OCI-M2 (cell line): Measurements from ENCODE around the gene RBMS2.

Source experiments
- DNase-seq: peaks from one replicate; lab custom pipeline; 2025; ENCODE audit not compliant: unreplicated experiment; lab: John Stamatoyannopoulos, UW

The RBMS2 gene

DNA sequence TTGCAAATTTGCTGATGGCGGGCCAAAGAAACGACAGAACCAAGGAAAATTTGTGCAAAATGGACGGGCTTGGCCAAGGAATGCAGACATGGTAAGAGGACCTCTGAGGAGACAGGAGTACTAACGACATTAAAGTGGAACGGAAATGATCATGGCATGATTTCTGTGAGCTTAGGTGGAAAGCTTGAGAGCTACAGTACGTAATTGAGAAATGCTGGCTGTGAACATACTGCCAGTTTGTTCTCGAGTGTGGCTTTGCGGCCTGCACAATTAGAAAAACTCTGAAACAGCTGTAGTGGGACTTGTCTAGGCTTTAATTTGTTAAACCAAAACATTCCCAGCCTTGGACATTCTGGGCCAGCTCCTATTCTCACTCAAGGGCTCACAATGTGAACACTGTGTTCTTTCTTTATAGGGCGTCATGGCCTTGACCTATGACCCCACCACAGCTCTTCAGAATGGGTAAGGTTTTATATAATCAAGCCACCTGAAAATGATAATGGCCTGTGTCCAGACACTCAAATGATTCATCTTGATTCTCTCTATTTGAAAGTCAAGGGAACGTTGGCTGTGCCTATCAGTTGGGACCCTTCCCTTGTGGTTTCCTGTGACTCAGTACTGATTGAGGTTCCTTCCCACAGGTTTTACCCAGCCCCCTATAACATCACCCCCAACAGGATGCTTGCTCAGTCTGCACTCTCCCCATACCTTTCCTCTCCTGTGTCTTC lies 60.0 kb downstream of the RBMS2 start:
- DNase-seq = no peak

DNA sequence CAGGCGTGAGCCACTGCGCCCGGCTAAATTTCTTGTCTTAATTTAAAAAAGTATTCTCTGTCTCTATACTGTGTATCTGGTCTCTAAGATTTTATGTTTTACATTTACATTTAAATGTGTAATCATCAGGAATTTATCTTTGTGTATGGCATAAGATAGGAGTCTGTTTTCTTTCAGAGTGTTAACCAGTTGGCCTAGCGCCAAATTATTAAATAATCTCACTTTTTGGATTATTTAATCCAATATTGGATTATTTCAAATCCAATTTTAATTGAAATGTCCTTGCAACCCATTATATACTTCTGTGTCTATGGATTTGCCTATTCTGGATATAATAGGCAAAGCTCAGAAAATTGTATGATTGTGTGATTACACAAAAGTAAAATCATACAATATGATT lies 63.5 kb downstream of the RBMS2 start:
- no peak for DNase-seq

- DNase-seq = no peak
Measured at GRCh38 chr12:56589783-56590182, 68.2 kb downstream of the RBMS2 start.

DNA sequence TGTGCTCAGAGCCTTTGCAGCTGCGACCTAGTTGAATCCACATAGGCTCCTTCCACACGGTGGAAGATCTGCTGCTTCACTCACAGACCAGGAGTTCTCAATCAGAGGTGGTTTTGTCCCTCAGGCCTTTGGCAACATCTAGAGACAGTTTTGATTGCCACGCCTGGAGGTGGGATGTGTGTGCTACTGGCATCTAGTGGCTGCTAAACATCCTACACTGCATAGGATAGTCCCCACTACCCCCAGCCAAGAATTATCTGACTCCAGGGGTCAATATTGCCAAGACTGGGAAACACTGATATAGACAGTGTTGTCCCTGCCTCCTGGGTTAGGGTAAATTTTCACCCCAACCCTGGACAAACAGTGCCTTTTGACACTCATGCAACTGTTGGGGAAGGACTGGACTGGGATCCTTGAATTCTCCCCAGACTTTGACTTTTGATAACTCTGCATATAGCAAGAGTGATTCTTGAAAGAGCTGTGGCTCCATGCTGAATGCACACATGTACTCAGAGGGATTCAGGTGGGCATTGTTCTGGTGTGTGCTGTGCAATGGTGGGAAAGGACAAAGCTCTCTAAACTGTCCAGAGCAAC lies 68.7 kb downstream of the RBMS2 start:
- no peak for DNase-seq

- DNase-seq = no peak
Measured at GRCh38 chr12:56591126-56591525, 69.5 kb downstream of the RBMS2 start.

DNA sequence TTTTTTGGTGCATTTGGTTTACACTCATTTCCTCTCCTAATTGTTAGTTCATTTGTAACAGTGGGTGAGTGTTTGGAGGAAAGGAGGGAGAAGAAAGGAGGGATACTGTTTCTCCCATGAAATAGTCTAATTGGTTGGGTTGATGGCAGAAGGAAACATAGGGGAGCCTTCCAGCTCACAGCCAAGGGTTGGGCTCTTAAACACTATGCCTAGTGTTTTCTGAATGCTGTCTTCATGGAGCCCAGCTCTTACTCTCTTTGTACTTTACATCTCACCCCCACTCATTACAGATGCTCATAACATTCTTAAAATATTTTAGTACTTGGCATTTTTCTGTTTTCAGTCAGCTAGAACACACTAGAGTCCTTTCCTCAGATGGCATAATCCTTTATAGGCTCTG lies 70.3 kb downstream of the RBMS2 start:
- DNase-seq = no peak

GRCh38 chr12:56593909-56594621 lies 72.4 kb downstream of the RBMS2 start:
- DNase-seq = no peak

DNA sequence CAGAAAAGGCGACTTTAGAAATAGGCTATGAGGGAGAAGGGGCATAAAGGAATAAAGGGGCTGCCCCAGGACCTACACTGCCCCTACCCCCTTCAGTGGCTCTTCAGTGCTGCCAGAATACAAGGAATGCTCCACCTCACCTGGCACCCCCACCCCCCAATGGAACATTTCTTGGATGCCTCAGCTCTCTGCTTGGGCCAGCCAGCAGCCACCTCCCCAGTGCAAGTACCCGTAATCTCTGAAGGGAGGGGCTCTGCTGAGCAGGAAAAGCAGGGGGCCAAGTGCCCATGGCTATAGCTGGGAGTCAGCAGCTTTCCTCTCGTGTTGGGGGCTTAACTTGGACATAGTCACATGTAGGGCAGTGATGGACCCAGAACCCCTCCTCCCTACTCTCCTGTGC lies 75.2 kb downstream of the RBMS2 start:
- no peak for DNase-seq

DNA sequence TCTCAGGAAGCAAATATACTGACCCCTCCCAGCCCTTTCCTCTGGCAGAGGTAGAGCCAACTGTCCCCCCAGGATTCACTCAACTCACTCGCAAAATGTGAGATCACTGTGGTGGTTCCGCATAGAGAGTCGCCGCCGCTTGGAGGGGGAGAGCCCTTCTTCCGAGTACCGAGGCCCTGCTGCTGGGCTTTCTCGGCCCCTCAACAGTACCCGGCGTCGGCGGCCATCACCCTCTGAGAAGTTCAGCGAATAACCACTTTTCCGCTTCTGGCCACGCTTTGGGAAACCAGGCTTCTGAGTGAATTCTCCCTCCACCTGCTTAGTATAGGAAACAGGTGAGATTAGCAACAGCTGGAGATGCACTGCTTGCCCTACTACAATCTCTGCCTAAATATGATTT lies 77.4 kb downstream of the RBMS2 start:
- no peak for DNase-seq

GRCh38 chr12:56599797-56600196 lies 78.2 kb downstream of the RBMS2 start:
- DNase-seq = no peak

DNA sequence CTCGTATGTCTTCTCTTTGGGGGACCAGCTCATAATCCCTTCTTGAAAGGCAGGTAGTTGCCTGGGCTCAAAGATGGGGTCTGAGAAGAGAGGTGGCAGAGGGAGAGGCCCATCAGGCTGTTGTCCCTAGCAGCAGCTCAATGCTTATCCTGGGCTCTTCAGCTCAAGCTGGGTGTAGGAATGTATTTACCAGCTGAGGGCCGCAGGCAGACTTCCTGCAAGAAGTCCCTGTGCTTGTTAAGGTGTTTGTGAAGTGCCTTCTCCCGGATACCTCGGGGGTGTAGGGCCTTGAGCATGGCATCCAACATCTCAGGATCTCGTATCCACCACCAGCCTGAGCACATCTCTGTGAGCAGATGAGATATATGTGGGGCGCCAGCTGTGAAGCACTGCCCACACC lies 79.1 kb downstream of the RBMS2 start:
- DNase-seq = no peak

GRCh38 chr12:56601503-56601902 lies 79.9 kb downstream of the RBMS2 start:
- DNase-seq = no peak

DNA sequence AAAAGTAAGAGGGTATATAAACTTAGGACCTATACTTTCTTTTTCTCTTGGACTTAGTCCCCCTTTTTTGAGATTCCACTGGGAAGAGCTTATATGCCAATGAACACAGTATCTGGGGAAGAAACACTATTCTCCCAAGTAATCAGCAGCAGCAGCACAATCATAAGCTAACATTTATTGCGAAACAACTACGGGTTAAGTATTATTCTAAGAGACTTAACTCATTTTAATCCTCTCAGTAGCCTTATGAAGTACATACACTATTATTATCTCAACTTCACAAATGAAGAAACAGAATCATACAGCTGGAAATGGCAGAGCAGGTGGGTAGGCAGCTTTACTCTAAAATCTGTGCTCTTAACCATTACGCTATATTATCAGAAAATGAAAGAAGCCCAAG lies 80.6 kb downstream of the RBMS2 start:
- no peak for DNase-seq

DNA sequence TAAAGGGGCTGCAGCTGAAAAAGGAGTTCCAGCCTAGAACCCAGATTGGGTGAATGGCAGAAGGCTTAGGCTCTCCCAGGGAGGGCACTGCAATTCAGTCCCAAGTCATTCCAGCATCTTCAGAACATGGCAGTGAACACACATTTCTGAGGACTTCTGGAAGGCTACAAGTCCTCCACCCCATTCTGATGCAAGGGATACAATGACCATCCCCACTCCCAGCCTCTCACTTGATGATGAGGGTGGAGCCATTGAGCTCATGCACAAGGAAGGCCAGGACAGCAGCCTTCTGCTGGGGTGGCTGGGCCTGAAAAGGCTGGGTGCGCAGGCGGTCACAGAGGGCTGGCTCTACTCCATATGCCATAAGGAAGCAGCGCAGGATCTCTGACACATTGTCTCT lies 82.7 kb downstream of the RBMS2 start:
- no peak for DNase-seq

DNA sequence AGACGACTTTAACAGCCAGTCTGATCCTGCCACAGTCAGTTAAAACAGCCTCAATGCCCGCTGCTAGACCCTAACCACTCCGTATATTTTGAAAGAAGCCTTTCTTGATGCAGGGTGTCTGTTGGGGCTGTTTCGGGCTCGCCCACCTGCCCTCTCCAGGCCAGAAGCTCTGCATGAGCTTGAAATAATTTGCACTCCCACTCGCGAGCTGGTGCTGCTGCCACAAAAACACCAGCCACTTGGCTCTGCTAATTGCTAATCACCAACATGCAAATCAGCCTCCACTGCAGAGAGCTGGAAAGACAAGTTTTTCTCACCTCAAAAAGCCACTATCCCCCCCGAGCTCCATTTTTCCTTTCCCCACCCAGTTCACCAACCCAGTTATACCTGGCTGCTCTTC lies 93.0 kb downstream of the RBMS2 start:
- no peak for DNase-seq

GRCh38 chr12:56616244-56616643 lies 94.6 kb downstream of the RBMS2 start:
- DNase-seq = no peak

- no peak for DNase-seq
Measured at GRCh38 chr12:56616925-56617324, 95.3 kb downstream of the RBMS2 start.

- DNase-seq = no peak
Measured at GRCh38 chr12:56622535-56622934, 100.9 kb downstream of the RBMS2 start.

DNA sequence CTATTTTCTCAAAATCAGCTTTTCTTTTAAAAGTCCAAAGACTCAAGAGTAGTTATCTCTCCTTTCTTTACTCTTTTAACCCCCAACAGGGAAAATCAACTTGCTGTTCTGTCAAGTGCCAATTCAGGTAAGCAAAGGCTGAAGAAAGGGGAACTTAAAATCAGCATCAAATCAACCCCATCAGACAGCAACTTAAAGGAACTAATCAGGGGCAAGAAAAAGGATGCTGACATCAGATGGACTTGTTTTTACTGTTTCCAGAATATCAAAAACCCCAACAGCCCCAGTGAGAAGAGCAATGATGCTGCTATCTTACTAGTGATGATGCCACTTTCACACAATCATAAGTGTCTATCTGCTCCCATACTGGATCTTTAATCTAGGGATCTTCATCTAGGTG lies 105.1 kb downstream of the RBMS2 start:
- DNase-seq = no peak

GRCh38 chr12:56628671-56629458 lies 107.2 kb downstream of the RBMS2 start:
- DNase-seq = no peak

DNA sequence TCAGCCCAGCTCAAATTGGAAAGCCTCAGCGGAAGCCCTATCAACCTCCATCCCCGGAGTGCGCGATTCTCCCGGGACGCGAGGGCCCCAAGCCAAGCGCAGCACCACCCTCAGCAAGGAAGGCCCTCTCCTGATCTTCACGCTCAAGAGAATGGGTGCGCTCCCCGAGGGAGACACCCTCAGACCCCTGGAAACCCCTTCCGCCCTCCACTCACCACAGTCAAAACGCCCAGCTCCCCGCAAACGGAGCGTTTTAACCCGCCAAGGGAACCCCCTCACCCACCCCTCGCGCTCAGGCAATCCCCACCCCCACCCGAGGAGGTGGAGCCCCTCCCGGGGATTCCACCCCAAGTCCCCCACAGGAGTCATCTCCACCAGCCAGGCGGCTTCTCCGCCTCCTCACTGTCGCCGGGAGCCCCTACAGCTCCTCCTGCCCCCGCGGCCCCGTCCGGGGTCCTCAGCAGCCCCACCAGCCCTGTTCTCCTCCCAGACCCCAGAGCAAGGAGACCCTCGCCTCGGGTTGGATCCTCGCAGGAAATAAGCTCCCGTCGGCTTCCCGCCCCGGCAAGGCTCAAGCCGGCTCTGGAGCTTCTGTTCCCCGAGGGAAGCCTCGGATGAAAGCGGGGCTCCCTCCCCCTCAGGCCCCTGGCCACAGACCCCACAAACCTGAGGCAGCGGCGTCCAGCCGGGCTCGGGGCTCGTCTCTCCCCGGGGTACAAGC lies 108.0 kb downstream of the RBMS2 start:
- no peak for DNase-seq
